Neuronal stem cell (in vitro differentiated cells): ENCODE data around the gene LY86.
A peak's percentile ranks its signal among the peaks of the same experiment; 100 is the strongest.
"Not testable (repeated sequence)": the region's sequence is repeated elsewhere in the genome, so short reads cannot be mapped to it uniquely, and the experiment has no call there.

ENCODE experiments used
- DNase-seq: peaks from one replicate; pipeline ENCODE4 v3.0.0-alpha.2; 2013; ENCODE audit warnings: low spot score
- H2AFZ ChIP-seq: one replicate; pipeline ENCODE4 v1.6.1; 2013; ENCODE audit warnings: mild to moderate bottlenecking, low read length, inconsistent platforms
- H2AK5ac ChIP-seq: 2 replicates; pipeline ENCODE4 v1.6.1; 2013; ENCODE audit warnings: low read depth, mild to moderate bottlenecking, inconsistent platforms, low read length, moderate library complexity, mixed read lengths
- H2BK120ac ChIP-seq: 2 replicates; pipeline ENCODE4 v1.6.1; 2013; ENCODE audit warnings: low read depth, mild to moderate bottlenecking, inconsistent platforms, low read length, moderate library complexity, mixed read lengths
- H2BK12ac ChIP-seq: one replicate; pipeline ENCODE4 v1.6.1; 2013; ENCODE audit warnings: low read length, inconsistent platforms
- H2BK15ac ChIP-seq: 2 replicates; pipeline ENCODE4 v1.6.1; 2013; ENCODE audit warnings: mild to moderate bottlenecking, low read length, inconsistent platforms, mixed read lengths
- H2BK5ac ChIP-seq: one replicate; pipeline ENCODE4 v1.6.1; 2013; ENCODE audit warnings: inconsistent platforms, mild to moderate bottlenecking, low read length, moderate library complexity
- H3K14ac ChIP-seq: one replicate; pipeline ENCODE4 v1.6.1; 2013; ENCODE audit warnings: low read length, inconsistent platforms
- H3K18ac ChIP-seq: 2 replicates; pipeline ENCODE4 v1.6.1; 2013; ENCODE audit warnings: low read length, inconsistent platforms
- H3K23ac ChIP-seq: 2 replicates; pipeline ENCODE4 v1.6.1; 2013; ENCODE audit warnings: low read depth, mild to moderate bottlenecking, mixed read lengths, low read length, inconsistent platforms; ENCODE audit not compliant: poor library complexity
- H3K27ac ChIP-seq: replicated peaks from 3 replicates; pipeline ENCODE4 v1.5.1; 2013; ENCODE audit warnings: low read length, inconsistent platforms
- H3K27me3 ChIP-seq, 3 experiments: 2 replicates each; pipeline ENCODE4 v1.6.1; 2013; ENCODE audit warnings: low read length in 3 of 3, mild to moderate bottlenecking in 2 of 3, inconsistent platforms in 1 of 3, low read depth in 1 of 3, mixed read lengths in 1 of 3, moderate library complexity in 1 of 3; ENCODE audit not compliant: control insufficient read depth in 3 of 3, insufficient read depth in 3 of 3
- H3K36me3 ChIP-seq, 2 donors: replicated peaks in 1 of 2; 2 replicates each; pipeline ENCODE4 v1.6.1; 2013; ENCODE audit warnings: low read length in 2 of 2; ENCODE audit not compliant: control insufficient read depth in 2 of 2, insufficient read depth in 2 of 2
- H3K4ac ChIP-seq: 2 replicates; pipeline ENCODE4 v1.6.1; 2013; ENCODE audit warnings: inconsistent platforms, mild to moderate bottlenecking, low read length, moderate library complexity
- H3K4me1 ChIP-seq, 2 donors: 1 replicate in 1 of 2; 2 replicates in 1 of 2; pipeline ENCODE4 v1.6.1; 2013; ENCODE audit warnings: low read length in 2 of 2, low read depth in 1 of 2; ENCODE audit not compliant: control insufficient read depth in 2 of 2, insufficient read depth in 1 of 2
- H3K4me2 ChIP-seq: one replicate; pipeline ENCODE4 v1.6.1; 2013; ENCODE audit warnings: mild to moderate bottlenecking, low read length, inconsistent platforms; ENCODE audit not compliant: insufficient read depth, poor library complexity, severe bottlenecking
- H3K4me3 ChIP-seq, 2 donors: 2 replicates each; pipeline ENCODE4 v1.5.1; 2013; ENCODE audit warnings: low read length in 2 of 2, mild to moderate bottlenecking in 2 of 2, inconsistent platforms in 1 of 2, moderate library complexity in 1 of 2
- H3K79me1 ChIP-seq: one replicate; pipeline ENCODE4 v1.6.1; 2013; ENCODE audit warnings: low read depth, mild to moderate bottlenecking, inconsistent platforms, low read length, moderate library complexity
- H3K9ac ChIP-seq: one replicate; pipeline ENCODE4 v1.6.1; 2013; ENCODE audit warnings: mild to moderate bottlenecking, low read depth, low read length, inconsistent platforms; ENCODE audit not compliant: poor library complexity
- H3K9me3 ChIP-seq, 2 donors: replicated peaks in 1 of 2; 2 replicates each; pipeline versions ENCODE3 to v1.6.1; 2013; ENCODE audit warnings: low read length in 2 of 2, mild to moderate bottlenecking in 2 of 2, inconsistent platforms in 1 of 2, low read depth in 1 of 2, mixed read lengths in 1 of 2, moderate library complexity in 1 of 2; ENCODE audit not compliant: control insufficient read depth in 2 of 2, insufficient read depth in 1 of 2
- H4K8ac ChIP-seq: one replicate; pipeline ENCODE4 v1.6.1; 2013; ENCODE audit warnings: low read depth, mild to moderate bottlenecking, inconsistent platforms, low read length, moderate library complexity
- H4K91ac ChIP-seq: one replicate; pipeline ENCODE4 v1.6.1; 2013; ENCODE audit warnings: low read length, low read depth, mild to moderate bottlenecking, inconsistent platforms; ENCODE audit not compliant: poor library complexity
- WGBS, 2 donors: extraction: QIAGEN DNeasy Blood & Tissue Kit; methylation state at CpG; one replicate each; pipeline ENCODE4 v1.1.7; 2013; ENCODE audit warnings: missing lambda C conversion rate in 2 of 2, mixed read lengths in 1 of 2; ENCODE audit not compliant: insufficient read length in 2 of 2, insufficient replicate concordance in 1 of 2; ENCODE audit errors: extremely low coverage in 2 of 2; 5-methylcytosine and 5-hydroxymethylcytosine counted together

LY86 gene

GRCh38 chr6:6605873-6606272, 17.4 kb downstream of the LY86 start:
- Histone ChIP-seq H2AFZ (no peak overlapping the region), H3K27ac (no peak overlapping the region), H3K9ac (no peak overlapping the region)

GRCh38 chr6:6606391-6607030, 18.0 kb downstream of the LY86 start:
- not testable (repeated sequence) for H3K27me3 ChIP-seq, H4K8ac ChIP-seq, H3K4me1 ChIP-seq, H2BK15ac ChIP-seq, H3K18ac ChIP-seq, H3K36me3 ChIP-seq, H4K91ac ChIP-seq, H3K4me2 ChIP-seq, H3K14ac ChIP-seq, H3K9me3 ChIP-seq, H2AK5ac ChIP-seq, H2BK5ac ChIP-seq, H3K4ac ChIP-seq, H3K23ac ChIP-seq, DNase-seq, H2AFZ ChIP-seq, H3K4me3 ChIP-seq, H3K27ac ChIP-seq, H2BK120ac ChIP-seq, H3K79me1 ChIP-seq, H3K9ac ChIP-seq, H2BK12ac ChIP-seq
- WGBS, 2 donors = no CpG with 5 or more reads among the region's 47 CpGs

More at GRCh38 chr6:6605873-6606272, 17.4 kb downstream of the LY86 start:
- Histone ChIP-seq H2BK5ac (no peak overlapping the region), H3K4me3 (no peak overlapping the region), H3K14ac (no peak overlapping the region), H4K91ac (no peak overlapping the region), H3K4me2 (no peak overlapping the region), H3K4me1 (no peaks in the 10 kb centered on the region), H2BK120ac (no peak overlapping the region), H4K8ac (no peak overlapping the region), H3K79me1 (no peaks in the 10 kb centered on the region), H3K18ac (no peak overlapping the region), H2AK5ac (no peak overlapping the region), H3K9me3 (no peaks in the 10 kb centered on the region), H2BK12ac (no peak overlapping the region), H3K36me3 (no peaks in the 10 kb centered on the region), H3K23ac (no peak overlapping the region), H3K27me3 (no peaks in the 10 kb centered on the region), H2BK15ac (no peak overlapping the region), H3K4ac (no peak overlapping the region)
- WGBS, 2 donors = no CpG with 5 or more reads among the region's 13 CpGs
- no peak for DNase-seq

- Histone ChIP-seq H2BK120ac (no peak overlapping the region), H2AFZ (no peak overlapping the region), H3K27ac (no peak overlapping the region), H3K9ac (no peak overlapping the region), H2AK5ac (no peak overlapping the region), H4K91ac (no peak overlapping the region), H3K36me3 (no peaks in the 10 kb centered on the region), H3K4me3 (no peak overlapping the region), H3K4me2 (no peak overlapping the region), H2BK5ac (no peak overlapping the region), H3K4me1 (peaks cover 0 to 1% of the 10 kb centered on the region in 2 donors), H3K9me3 (no peaks in the 10 kb centered on the region), H3K23ac (no peak overlapping the region), H3K18ac (no peak overlapping the region), H4K8ac (no peak overlapping the region), H2BK15ac (no peak overlapping the region), H3K79me1 (no peaks in the 10 kb centered on the region), H3K4ac (no peak overlapping the region), H3K27me3 (no peaks in the 10 kb centered on the region), H3K14ac (no peak overlapping the region), H2BK12ac (no peak overlapping the region)
- no peak for DNase-seq
- no CpG with 5 or more reads among the region's 2 CpGs for WGBS, 2 donors
Measured at GRCh38 chr6:6609450-6609849, 20.9 kb downstream of the LY86 start.

GRCh38 chr6:6610031-6610591, 21.6 kb downstream of the LY86 start:
- H3K27me3 ChIP-seq = no peaks in the 10 kb centered on the region
- no peak overlapping the region for H2BK12ac ChIP-seq
- no peak overlapping the region for H3K23ac ChIP-seq
- H3K9ac ChIP-seq = no peak overlapping the region
- no peak overlapping the region for H4K8ac ChIP-seq
- peak overlapping the region in 1 of 2 donors; percentile 38 for H3K4me3 ChIP-seq
- no peak overlapping the region for H2AFZ ChIP-seq
- no peak overlapping the region for H3K4ac ChIP-seq
- no peaks in the 10 kb centered on the region for H3K79me1 ChIP-seq
- no peak overlapping the region for H2BK120ac ChIP-seq
- no peak overlapping the region for H3K27ac ChIP-seq
- no peak overlapping the region for H3K4me2 ChIP-seq
- H3K4me1 ChIP-seq = peaks cover 0 to 2% of the 10 kb centered on the region in 2 donors
- no CpG with 5 or more reads among the region's 10 CpGs for WGBS, 2 donors
- no peak overlapping the region for H2BK5ac ChIP-seq
- no peak overlapping the region for H3K14ac ChIP-seq
- H3K9me3 ChIP-seq = no peaks in the 10 kb centered on the region
- H2BK15ac ChIP-seq = no peak overlapping the region
- H4K91ac ChIP-seq = no peak overlapping the region
- no peak for DNase-seq
- no peak overlapping the region for H3K18ac ChIP-seq
- no peaks in the 10 kb centered on the region for H3K36me3 ChIP-seq
- H2AK5ac ChIP-seq = no peak overlapping the region
